T-helper 1 cell treated with Interleukin-12 subunit alpha and Interleukin-12 subunit beta and Interleukin-4 antibody, amounts not matched to agents 30 μg/mL and 1 μg/mL, for 36 hours (primary cell): ENCODE data around the gene SEMA4C.

Source experiments
- H3K27ac Mint-ChIP-seq: one replicate; pipeline ENCODE4 v1.8.0; 2021; ENCODE audit warnings: mild to moderate bottlenecking, mixed read lengths
- H3K27me3 Mint-ChIP-seq: one replicate; pipeline ENCODE4 v1.8.0; 2021; ENCODE audit warnings: low read depth, mixed read lengths
- H3K36me3 Mint-ChIP-seq: one replicate; pipeline ENCODE4 v1.8.0; 2021; ENCODE audit warnings: low read depth, mixed read lengths
- H3K4me1 Mint-ChIP-seq: one replicate; pipeline ENCODE4 v1.8.0; 2021; ENCODE audit warnings: low read depth, mixed read lengths
- H3K4me3 Mint-ChIP-seq: one replicate; pipeline ENCODE4 v1.8.0; 2021; ENCODE audit warnings: mild to moderate bottlenecking, moderate library complexity, mixed read lengths
- H3K9me3 Mint-ChIP-seq: one replicate; pipeline ENCODE4 v1.8.0; 2021; ENCODE audit warnings: mixed read lengths

The SEMA4C gene

DNA sequence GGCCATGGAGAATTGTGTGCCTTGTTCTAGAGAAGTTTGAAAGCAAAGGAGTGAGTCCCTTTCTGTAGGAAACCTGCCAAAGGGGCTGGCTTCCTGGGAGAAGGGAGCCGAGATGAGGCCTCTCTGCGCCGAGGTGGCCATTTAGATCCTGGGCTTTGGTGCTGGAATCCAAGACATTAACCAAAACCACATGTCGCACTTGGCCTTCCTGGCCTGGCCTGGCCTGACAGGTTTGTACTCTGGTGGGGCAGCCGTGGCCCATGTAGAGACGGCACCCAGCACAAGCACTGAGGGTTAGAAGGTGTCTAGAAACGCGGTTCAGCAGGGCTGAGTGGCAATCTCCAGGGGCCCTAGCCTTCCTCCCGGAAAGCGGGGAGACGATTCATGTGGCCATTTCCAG, 46.7 kb downstream of the SEMA4C start:
- H3K9me3 Mint-ChIP-seq, result no peaks in the 10 kb centered on the region
- H3K36me3 Mint-ChIP-seq, result peaks cover 20% of the 10 kb centered on the region
- no peak overlapping the region for H3K27ac Mint-ChIP-seq
- H3K4me1 Mint-ChIP-seq, result peaks cover 29% of the 10 kb centered on the region
- no peaks in the 10 kb centered on the region for H3K27me3 Mint-ChIP-seq
- no peak overlapping the region for H3K4me3 Mint-ChIP-seq

DNA sequence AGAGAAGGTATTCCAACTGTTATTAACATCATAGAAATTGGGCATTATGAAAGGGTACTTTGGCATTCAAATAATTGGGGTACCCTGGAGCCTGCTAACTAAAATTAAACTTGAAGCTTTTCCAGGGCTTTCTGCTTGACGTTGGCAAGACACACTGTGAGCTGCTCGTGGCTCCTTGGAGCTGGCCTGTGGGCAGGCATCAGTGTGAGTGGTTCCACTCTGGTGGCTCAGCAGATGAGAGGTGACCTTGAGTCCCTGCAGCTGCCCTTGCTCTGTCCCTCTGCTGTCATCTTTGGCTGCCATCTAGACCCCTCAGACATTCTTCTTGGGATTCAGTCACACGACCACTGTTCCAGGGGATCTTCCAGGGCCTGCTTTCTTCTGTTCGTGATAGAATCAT, 47.1 kb downstream of the SEMA4C start:
- H3K27ac Mint-ChIP-seq, result no peak overlapping the region
- H3K4me1 Mint-ChIP-seq, result peaks cover 33% of the 10 kb centered on the region
- H3K27me3 Mint-ChIP-seq, result no peaks in the 10 kb centered on the region
- H3K4me3 Mint-ChIP-seq, result no peak overlapping the region
- H3K9me3 Mint-ChIP-seq, result no peaks in the 10 kb centered on the region
- peaks cover 22% of the 10 kb centered on the region for H3K36me3 Mint-ChIP-seq

DNA sequence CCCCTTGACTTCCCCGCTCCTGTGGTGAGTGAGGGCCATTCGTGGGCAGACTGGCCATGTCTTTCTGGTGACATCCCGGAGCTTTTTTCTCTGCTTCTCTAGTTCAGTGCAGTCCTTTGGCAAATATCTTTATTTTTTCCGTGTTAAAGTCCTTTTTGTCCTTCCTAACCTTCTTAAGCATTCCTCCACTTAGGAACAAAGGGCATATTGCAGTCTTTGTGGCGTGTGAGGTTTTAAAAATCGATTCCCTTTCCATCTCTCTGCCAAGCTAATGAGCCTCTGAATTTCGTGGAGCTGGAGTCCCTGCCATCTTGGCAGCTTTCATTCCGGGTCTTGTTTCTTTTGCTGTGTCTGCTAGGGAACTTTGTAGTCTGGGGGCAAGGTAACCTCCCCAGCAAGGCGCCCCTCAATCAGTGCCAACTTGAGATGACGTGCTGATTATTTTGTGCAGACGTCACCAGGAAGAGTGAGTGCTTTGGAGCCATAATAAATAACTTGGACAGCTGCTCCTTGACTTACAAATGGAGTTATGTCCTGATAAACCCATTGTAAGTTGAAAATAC, 48.7 kb downstream of the SEMA4C start:
- Mint-ChIP-seq H3K4me3 (no peak overlapping the region), H3K4me1 (peaks cover 38% of the 10 kb centered on the region), H3K27me3 (no peaks in the 10 kb centered on the region), H3K36me3 (peaks cover 22% of the 10 kb centered on the region), H3K9me3 (no peaks in the 10 kb centered on the region), H3K27ac (no peak overlapping the region)

DNA sequence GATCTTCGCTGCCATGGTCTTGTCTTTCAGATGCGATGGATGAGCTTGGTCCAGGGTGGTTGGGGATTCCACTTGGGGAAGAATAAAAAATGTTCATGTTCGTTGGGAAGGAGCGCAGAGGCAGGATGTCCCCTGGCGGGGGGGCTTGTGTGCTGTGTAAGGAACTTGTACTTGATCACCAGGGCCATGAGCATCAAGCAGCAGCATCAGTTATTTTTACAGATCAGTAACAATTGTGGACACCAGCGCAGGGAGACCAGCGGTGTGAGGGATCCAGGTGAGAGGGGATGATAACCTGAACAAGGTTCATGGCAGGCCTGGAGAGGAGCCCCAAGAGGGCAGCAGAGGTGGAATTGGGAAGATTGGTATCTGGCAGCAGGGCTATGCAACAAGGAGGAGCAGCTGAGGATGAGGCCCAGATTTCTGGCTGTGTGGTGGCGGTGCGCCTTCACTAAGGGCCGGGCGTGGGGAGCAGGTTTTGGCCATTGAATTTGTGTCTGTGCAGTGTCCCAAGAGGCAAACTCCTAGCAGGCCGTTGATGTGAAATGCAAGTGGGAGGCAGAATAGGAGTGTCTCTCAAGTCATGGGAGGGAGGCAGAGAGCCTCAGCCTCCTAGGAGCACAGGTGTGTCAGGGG, 49.9 kb downstream of the SEMA4C start:
- Mint-ChIP-seq H3K4me1 (peaks cover 45% of the 10 kb centered on the region), H3K4me3 (no peak overlapping the region), H3K27me3 (no peaks in the 10 kb centered on the region), H3K27ac (peak overlapping the region; percentile 50), H3K9me3 (no peaks in the 10 kb centered on the region), H3K36me3 (peaks cover 20% of the 10 kb centered on the region)

DNA sequence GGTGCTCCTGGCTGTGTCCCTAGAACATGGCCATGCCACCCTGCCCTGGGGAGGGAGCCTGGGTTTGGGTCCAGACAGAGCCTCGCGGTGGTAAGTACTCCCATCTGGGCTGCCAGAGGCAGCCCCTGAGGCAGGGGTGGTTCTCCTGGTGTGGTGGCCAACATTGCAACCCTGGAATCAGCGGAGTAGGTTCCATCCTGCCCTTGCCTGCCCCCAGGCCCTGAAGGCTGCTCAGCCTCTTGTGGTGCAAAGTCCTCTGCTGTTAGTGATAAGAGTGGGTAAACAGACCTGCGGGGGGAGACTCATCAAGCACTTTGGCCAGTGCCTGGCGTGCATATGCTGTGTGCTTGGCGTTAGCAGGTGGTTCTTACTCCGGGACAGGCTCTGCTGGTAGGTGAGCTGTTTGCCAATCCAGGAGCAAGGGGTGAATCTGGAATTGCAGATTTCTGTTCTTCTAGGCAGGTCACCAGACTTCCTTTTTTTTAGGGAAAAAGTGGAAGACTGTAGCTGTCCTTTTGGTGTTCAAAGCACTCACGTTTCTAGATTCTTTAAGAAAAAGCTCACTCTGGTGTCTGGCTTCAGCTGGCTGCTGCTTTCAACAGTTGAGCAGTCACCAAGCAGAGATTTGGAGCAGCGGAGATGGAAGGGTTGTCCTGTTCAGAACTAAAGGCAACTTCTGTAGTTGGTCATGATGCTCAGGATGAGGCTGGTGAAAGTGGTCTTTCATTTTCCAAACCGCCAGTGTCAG, 50.6 kb downstream of the SEMA4C start:
- Mint-ChIP-seq H3K9me3 (no peaks in the 10 kb centered on the region), H3K27ac (no peak overlapping the region), H3K4me1 (peaks cover 47% of the 10 kb centered on the region), H3K4me3 (no peak overlapping the region), H3K36me3 (peaks cover 20% of the 10 kb centered on the region), H3K27me3 (no peaks in the 10 kb centered on the region)

DNA sequence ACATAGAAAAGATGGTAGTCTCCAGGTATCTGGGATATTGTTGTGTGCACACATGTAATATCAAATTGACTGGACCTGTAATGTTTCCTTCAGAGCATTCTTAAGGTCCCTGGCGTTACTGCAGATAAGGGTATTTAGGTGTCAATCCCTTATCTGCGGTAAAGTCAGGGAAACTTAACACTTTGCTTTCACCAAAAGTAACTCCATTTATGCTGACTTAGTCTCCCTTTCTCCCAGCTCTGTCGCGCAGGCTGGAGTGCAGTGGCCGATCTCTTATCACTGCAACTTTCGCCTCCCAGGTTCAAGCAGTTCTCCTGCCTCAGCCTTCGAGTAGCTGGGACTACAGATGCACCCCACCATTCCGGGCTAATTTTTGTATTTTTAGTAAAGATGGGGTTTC, 52.0 kb downstream of the SEMA4C start:
- H3K36me3 Mint-ChIP-seq, result peaks cover 18% of the 10 kb centered on the region
- H3K27me3 Mint-ChIP-seq, result no peaks in the 10 kb centered on the region
- no peaks in the 10 kb centered on the region for H3K9me3 Mint-ChIP-seq
- peak overlapping the region; percentile 41 for H3K27ac Mint-ChIP-seq
- H3K4me1 Mint-ChIP-seq, result peaks cover 50% of the 10 kb centered on the region
- H3K4me3 Mint-ChIP-seq, result peak overlapping the region; percentile 83

DNA sequence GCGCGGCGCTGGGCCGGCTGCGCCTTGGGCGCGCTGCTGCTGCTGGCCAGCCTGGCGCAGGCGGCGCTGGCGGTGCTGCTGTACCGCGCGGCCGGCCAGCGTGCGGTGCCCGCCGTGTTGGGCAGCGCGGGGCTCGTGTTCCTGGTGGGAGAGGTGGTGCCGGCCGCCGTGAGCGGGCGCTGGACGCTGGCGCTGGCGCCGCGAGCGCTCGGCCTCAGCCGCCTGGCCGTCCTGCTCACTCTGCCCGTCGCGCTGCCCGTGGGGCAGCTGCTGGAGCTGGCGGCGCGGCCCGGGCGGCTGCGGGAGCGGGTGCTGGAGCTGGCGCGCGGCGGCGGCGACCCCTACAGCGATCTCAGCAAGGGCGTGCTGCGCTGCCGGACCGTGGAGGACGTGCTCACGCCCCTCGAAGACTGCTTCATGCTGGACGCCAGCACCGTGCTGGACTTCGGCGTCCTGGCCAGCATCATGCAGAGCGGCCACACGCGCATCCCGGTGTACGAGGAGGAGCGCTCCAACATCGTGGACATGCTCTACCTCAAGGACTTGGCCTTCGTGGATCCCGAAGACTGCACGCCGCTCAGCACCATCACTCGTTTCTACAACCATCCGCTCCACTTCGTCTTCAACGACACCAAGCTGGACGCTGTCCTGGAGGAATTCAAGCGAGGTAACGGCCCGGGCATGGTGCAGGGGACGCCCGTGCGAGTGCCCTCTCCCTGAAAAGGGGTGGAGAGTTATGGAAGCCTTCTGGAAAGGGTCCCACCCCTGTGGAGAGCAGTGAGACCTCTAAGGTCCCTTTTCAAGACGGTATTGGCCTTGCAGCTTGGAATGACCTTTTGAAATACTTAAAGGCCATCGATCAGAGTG, 52.8 kb downstream of the SEMA4C start:
- H3K27me3 Mint-ChIP-seq, result no peaks in the 10 kb centered on the region
- no peaks in the 10 kb centered on the region for H3K9me3 Mint-ChIP-seq
- peaks cover 57% of the 10 kb centered on the region for H3K4me1 Mint-ChIP-seq
- peaks cover 18% of the 10 kb centered on the region for H3K36me3 Mint-ChIP-seq
- peak overlapping the region; percentile 83 for H3K4me3 Mint-ChIP-seq
- H3K27ac Mint-ChIP-seq, result no peak overlapping the region

DNA sequence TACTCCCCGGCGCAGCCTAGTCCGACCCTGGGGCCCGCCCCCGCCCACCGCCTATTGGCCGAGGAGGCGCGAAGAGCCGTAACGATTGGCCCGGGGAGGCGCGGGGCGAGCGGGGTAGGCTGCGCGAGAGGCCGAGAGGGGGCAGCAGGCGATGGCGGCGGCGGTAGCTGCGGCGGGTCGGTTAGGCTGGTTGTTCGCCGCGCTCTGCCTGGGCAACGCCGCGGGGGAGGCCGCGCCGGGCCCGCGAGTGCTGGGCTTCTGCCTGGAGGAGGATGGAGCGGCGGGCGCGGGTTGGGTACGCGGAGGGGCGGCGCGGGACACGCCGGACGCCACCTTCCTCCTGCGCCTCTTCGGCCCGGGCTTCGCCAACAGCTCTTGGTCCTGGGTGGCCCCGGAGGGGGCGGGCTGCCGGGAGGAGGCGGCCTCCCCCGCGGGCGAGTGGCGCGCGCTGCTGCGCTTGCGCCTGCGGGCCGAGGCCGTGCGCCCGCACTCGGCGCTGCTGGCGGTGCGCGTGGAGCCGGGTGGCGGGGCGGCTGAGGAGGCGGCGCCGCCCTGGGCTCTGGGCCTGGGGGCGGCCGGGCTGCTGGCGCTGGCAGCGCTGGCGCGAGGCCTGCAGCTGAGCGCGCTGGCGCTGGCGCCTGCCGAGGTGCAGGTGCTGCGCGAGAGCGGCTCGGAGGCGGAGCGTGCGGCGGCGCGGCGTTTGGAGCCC, 53.6 kb downstream of the SEMA4C start, which contains the start of gene CNNM3:
Gene CNNM3 (plus strand): TSS at position 142 of the 709 bp plus-strand sequence. CDS start 10 bp downstream, at position 152.
- H3K4me1 Mint-ChIP-seq, result peaks cover 54% of the 10 kb centered on the region
- H3K9me3 Mint-ChIP-seq, result no peaks in the 10 kb centered on the region
- peak within 1 kb of the TSS; percentile 84 for H3K4me3 Mint-ChIP-seq
- peaks cover 18% of the 10 kb centered on the region for H3K36me3 Mint-ChIP-seq
- H3K27ac Mint-ChIP-seq, result peak within 1 kb of the TSS; percentile 67
- no peaks in the 10 kb centered on the region for H3K27me3 Mint-ChIP-seq

DNA sequence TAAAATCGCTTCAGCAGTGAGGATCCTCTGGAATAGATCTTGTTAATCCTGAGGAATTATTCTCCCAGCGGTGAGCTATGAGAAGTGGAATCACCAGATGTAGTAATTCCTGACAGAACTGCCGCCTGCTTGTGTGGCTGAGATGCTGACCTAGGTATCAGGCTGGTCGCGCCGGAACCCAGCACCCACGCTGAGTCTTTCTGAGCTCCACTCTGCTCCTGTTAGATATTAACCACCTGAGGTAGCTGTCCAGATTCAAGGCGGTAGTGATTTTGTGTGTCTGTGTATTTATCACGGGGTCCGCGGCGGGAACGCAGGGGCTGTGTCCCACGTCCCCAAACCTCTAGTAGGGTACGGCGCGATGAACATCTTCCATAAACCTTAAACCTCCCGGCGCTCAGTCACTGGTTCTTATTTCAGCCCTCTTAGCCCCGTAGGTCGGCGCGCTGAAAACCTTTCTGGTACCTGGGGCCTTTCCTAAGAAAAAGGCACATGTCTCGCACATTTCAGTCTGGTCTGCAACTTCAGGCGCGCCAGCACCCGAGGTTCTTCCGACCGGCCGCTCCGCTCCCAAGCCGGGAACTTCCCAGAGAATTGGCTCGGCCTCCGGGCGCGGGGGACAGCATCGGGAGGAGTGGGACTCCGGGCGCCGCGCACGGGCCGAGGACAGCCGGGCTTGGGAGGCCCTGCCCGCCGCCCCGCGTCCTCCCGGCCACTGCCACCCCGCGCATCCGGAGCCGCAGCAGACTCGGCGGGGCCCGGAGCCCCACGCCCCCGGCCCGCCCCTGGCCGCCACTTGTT, 54.4 kb downstream of the SEMA4C start:
- Mint-ChIP-seq H3K4me1 (peaks cover 49% of the 10 kb centered on the region), H3K4me3 (peak overlapping the region; percentile 84), H3K27ac (peak overlapping the region; percentile 67), H3K9me3 (no peaks in the 10 kb centered on the region), H3K36me3 (peaks cover 17% of the 10 kb centered on the region), H3K27me3 (no peaks in the 10 kb centered on the region)

DNA sequence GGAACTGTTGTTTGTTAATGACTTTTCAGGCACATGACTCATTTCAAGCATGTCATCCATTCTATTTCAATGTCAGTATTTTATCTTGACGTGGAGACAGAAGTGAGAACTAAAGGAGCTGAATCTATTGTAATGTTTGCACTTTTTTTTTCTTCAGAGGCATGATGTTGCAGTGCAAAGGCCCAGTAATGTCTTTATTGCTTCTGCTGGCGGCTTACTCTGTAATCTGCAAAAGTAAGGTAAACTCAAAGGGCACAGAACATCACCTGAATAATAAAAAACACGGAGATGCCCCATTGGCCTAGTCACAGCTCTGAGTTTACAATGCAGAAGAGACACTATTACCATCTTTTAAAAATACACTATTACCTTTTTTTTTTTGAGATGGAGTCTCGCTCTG, 56.2 kb downstream of the SEMA4C start:
- Mint-ChIP-seq H3K4me3 (no peak overlapping the region), H3K27ac (no peak overlapping the region), H3K9me3 (no peaks in the 10 kb centered on the region), H3K36me3 (peaks cover 8% of the 10 kb centered on the region), H3K27me3 (no peaks in the 10 kb centered on the region), H3K4me1 (peaks cover 33% of the 10 kb centered on the region)

DNA sequence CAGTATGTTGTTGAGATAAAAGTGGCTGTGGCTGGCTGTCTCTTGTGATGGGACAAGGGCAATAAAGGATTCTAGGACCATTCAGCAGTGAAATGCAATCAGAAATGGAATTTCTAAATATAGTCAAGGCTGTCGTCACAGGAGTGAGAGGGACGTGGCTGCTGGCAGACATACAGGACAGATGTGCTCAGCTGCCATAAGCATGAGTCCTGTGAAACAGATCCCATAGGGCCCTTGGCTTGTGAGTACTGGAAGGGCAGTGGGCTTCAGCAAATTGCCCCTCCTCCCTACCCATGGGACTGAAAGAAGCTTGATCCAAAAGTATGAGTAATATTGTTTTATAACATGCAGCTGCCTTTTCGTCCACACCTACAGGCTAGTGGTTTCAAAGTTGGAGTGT, 58.0 kb downstream of the SEMA4C start:
- no peak overlapping the region for H3K27ac Mint-ChIP-seq
- H3K9me3 Mint-ChIP-seq, result no peaks in the 10 kb centered on the region
- H3K4me3 Mint-ChIP-seq, result no peak overlapping the region
- no peaks in the 10 kb centered on the region for H3K27me3 Mint-ChIP-seq
- H3K36me3 Mint-ChIP-seq, result peaks cover 2% of the 10 kb centered on the region
- H3K4me1 Mint-ChIP-seq, result peaks cover 23% of the 10 kb centered on the region

DNA sequence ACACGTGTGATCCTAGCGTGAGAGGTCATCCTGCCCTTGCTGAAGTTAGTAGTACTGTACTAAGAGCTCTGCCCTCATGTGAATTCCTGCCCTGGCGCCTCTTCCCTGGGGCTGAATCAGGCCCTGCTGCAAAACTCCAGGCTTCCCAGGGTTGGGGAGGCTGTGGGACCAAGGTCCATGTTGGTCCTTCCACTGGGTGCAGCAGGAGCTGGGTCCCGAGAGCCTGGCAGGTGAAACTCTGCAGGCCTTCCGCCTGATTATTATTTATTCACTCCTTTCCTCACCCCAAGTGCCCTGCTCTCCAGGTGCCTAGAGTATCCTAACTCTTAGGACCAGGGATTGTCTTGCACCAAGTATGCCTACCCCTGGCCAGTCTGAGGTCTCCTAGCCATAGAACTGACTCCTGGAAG, 59.1 kb downstream of the SEMA4C start:
- Mint-ChIP-seq H3K4me3 (no peak overlapping the region), H3K9me3 (no peaks in the 10 kb centered on the region), H3K27me3 (no peaks in the 10 kb centered on the region), H3K4me1 (peaks cover 30% of the 10 kb centered on the region), H3K27ac (no peak overlapping the region), H3K36me3 (peaks cover 5% of the 10 kb centered on the region)

DNA sequence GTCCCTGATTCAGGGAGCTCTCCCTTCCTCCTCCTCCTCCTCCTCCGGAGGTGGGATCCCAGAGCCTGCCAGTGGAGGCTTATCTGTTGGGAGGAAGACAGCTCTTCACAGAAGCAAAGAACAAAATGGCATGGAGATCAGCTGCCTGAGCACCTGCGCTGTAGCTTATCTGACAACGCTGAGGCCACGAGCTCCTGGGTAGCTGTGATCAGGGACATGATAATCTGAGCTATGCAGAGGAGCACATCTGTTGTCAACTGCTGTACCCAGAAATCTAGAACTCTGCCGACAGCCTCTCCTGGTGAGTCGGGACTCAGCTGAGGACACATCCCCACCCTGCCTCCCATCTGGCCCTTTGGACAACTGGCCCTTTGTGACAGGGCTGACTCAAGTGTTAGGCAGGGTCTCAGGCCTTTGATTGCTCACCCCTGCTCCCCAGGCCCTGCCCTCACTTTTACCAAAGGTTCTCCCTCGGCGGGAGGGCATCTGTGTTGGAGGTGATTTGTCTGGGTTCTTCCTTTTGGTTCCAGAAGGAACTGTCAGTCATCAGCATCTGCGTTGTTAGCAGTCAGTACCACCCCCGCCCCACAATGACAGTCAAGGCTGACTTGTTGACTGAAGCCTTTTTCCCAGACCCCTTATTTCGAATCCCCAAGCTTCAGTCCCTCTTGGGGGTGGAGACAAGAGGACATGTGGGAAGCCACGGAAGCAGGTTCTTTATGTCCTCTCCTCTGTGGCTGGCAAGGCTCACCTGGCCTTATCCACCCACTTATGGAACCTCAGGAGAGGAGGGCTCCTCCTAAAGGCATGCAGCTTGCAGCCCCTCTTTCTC, 59.7 kb downstream of the SEMA4C start:
- no peak overlapping the region for H3K27ac Mint-ChIP-seq
- H3K4me1 Mint-ChIP-seq, result peaks cover 26% of the 10 kb centered on the region
- no peaks in the 10 kb centered on the region for H3K27me3 Mint-ChIP-seq
- H3K4me3 Mint-ChIP-seq, result no peak overlapping the region
- H3K9me3 Mint-ChIP-seq, result no peaks in the 10 kb centered on the region
- peaks cover 5% of the 10 kb centered on the region for H3K36me3 Mint-ChIP-seq
